ENCODE measurements around the gene MSANTD7. TPM values are rescaled to one million over a fixed set of nuclear protein-coding genes. Genes with fewer than 3 reads are reported as not detected.

MSANTD7 gene
- total RNA-seq, 1 donor from 2014 or later = 11.8 TPM

- Histone ChIP-seq H3K4me1 (peaks cover 26% of the 10 kb centered on the region), H3K27ac (no peak overlapping the region), H3K27me3 (no peaks in the 10 kb centered on the region), H3K4me3 (no peak overlapping the region), H3K9me3 (no peaks in the 10 kb centered on the region), H3K36me3 (no peaks in the 10 kb centered on the region)
- no peak for DNase-seq (ENCODE audit: extremely low spot score in 2 of 2)
- TF ChIP-seq POLR2A (IDR thresholded peaks at IDR 0.05) = no peak
- TF ChIP-seq CTCF (IDR thresholded peaks at IDR 0.05) = no peak
- intact Hi-C loops (cut with DNase I) = no loop called here
These were observed 42.1 kb downstream of the MSANTD7 start for GRCh38 chr10:14880229-14880628.

GRCh38 chr10:14884082-14884481 is 46.0 kb downstream of the MSANTD7 start:
- TF ChIP-seq POLR2AphosphoS5 (IDR thresholded peaks at IDR 0.05; ENCODE audit: insufficient read depth in 1 of 2, low read depth in 1 of 2) (no peak), CTCF (IDR thresholded peaks at IDR 0.05) (no peak), POLR2A (IDR thresholded peaks at IDR 0.05) (no peak)
- intact Hi-C loops (cut with DNase I) = no loop called here

More at GRCh38 chr10:14884082-14884481, 46.0 kb downstream of the MSANTD7 start:
- Histone ChIP-seq H3K27ac (no peak overlapping the region), H3K27me3 (no peaks in the 10 kb centered on the region), H3K9me3 (no peaks in the 10 kb centered on the region), H3K4me3 (no peak overlapping the region), H3K4me1 (peaks cover 14% of the 10 kb centered on the region), H3K36me3 (no peaks in the 10 kb centered on the region)
- DNase-seq (ENCODE audit: extremely low spot score in 2 of 2) = no peak

Other genes starting within 250 kb of the MSANTD7 start
- gene FAM107B, start 63.4 kb upstream of the MSANTD7 start, total RNA-seq = 33.4 TPM
- gene CDNF, start 269 bp upstream of the MSANTD7 start, total RNA-seq = 7.4 TPM
- 8.3 TPM for gene HSPA14, start within 50 bp of the MSANTD7 start, total RNA-seq
- 6.9 TPM for gene SUV39H2, start 40.6 kb downstream of the MSANTD7 start, total RNA-seq
- gene DCLRE1C, start 115.8 kb downstream of the MSANTD7 start, total RNA-seq = 13.5 TPM
- gene MEIG1, start 121.1 kb downstream of the MSANTD7 start, total RNA-seq = not detected
- gene OLAH, start 205.6 kb downstream of the MSANTD7 start, total RNA-seq = 4.9 TPM